ENCODE data around the gene RAPGEF3.

Gene RAPGEF3

GRCh38 chr12:47797441-47797840 is 38.8 kb upstream of the RAPGEF3 start:
- H3K4me3 ChIP-seq (ENCODE audit: control insufficient read depth, low read depth, low read length): no peak overlapping the region
- TF ChIP-seq CTCF (IDR thresholded peaks at IDR 0.05; ENCODE audit: control insufficient read depth, insufficient read depth, low read depth, low read length, missing control alignments): peak; percentile 34
- no peak for DNase-seq (ENCODE audit: low read depth)

GRCh38 chr12:47795814-47796411 is 37.2 kb upstream of the RAPGEF3 start:
- DNase-seq (ENCODE audit: low read depth): no peak
- H3K4me3 ChIP-seq (ENCODE audit: control insufficient read depth, low read depth, low read length): no peak overlapping the region
- TF ChIP-seq CTCF (IDR thresholded peaks at IDR 0.05; ENCODE audit: control insufficient read depth, insufficient read depth, low read depth, low read length, missing control alignments): no peak

- no peak overlapping the region for H3K4me3 ChIP-seq (ENCODE audit: control insufficient read depth, low read depth, low read length)
- no peak for DNase-seq (ENCODE audit: low read depth)
Observed at GRCh38 chr12:47795121-47795813, 36.6 kb upstream of the RAPGEF3 start.

DNA sequence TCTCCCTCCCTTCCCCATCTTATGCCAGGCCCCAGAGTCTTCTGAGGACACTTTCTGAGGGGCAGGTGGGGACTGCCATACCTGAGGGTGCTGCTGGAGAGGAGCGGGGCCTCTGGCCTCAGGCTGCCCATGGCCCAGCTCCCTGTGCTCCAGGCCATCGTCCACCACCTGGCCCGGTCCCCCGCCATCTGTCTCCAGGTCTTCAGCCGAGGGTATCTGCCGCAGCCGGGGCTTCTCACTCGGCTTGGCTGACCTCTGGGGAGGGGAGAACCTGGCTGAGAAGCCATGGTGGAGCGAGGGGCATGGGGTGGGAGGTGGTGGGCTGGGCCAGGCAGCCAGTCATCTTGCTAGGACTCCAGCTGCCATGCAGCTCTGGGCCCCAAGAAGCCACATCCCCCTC is 36.0 kb upstream of the RAPGEF3 start:
- H3K4me3 ChIP-seq (ENCODE audit: control insufficient read depth, low read depth, low read length): no peak overlapping the region
- DNase-seq (ENCODE audit: low read depth): no peak
- no peak for TF ChIP-seq CTCF (IDR thresholded peaks at IDR 0.05; ENCODE audit: control insufficient read depth, insufficient read depth, low read depth, low read length, missing control alignments)

More at GRCh38 chr12:47795121-47795813, 36.6 kb upstream of the RAPGEF3 start:
- no peak for TF ChIP-seq CTCF (IDR thresholded peaks at IDR 0.05; ENCODE audit: control insufficient read depth, insufficient read depth, low read depth, low read length, missing control alignments)

GRCh38 chr12:47793015-47793681 is 34.5 kb upstream of the RAPGEF3 start:
- no peak for DNase-seq (ENCODE audit: low read depth)
- H3K4me3 ChIP-seq (ENCODE audit: control insufficient read depth, low read depth, low read length): no peak overlapping the region
- TF ChIP-seq CTCF (IDR thresholded peaks at IDR 0.05; ENCODE audit: control insufficient read depth, insufficient read depth, low read depth, low read length, missing control alignments): no peak

- TF ChIP-seq CTCF (IDR thresholded peaks at IDR 0.05; ENCODE audit: control insufficient read depth, insufficient read depth, low read depth, low read length, missing control alignments): no peak
- DNase-seq (ENCODE audit: low read depth): no peak
- H3K4me3 ChIP-seq (ENCODE audit: control insufficient read depth, low read depth, low read length): no peak overlapping the region
Observed at GRCh38 chr12:47791874-47792273, 33.2 kb upstream of the RAPGEF3 start.
